Keratinocyte (primary cell): ENCODE data around the gene SLC29A1. TPM values are rescaled to one million over a fixed set of nuclear protein-coding genes. Genes with fewer than 3 reads are reported as not detected.

ENCODE experiments used
- DNase-seq: peaks from one replicate; pipeline ENCODE4 v3.0.0-alpha.2; 2011; ENCODE audit warnings: low read depth, missing footprints, low spot score
- FAIRE-seq: peaks from 2 replicates; lab custom pipeline; 2011; peaks lifted over from hg19 to GRCh38; lab: Jason Lieb, UNC
- H2AFZ ChIP-seq: 2 replicates; pipeline ENCODE4 v1.6.0; 2012; ENCODE audit warnings: low read length, control low read depth, inconsistent platforms; ENCODE audit not compliant: control insufficient read depth
- H3K27ac ChIP-seq: 2 replicates; pipeline ENCODE4 v1.5.1; 2011; ENCODE audit warnings: low read length; ENCODE audit not compliant: control insufficient read depth, insufficient read depth
- H3K27me3 ChIP-seq: 3 replicates; pipeline ENCODE4 v1.6.0; 2011; ENCODE audit warnings: low read length; ENCODE audit not compliant: control insufficient read depth, insufficient read depth; ENCODE audit errors: extremely low read depth
- H3K36me3 ChIP-seq, 2 experiments: 2 replicates in 1 of 2; 3 replicates in 1 of 2; pipeline ENCODE4 v1.5.1; 2011; ENCODE audit warnings: low read length in 2 of 2, mild to moderate bottlenecking in 1 of 2; ENCODE audit not compliant: control insufficient read depth in 2 of 2, insufficient read depth in 2 of 2; ENCODE audit errors: extremely low read depth in 1 of 2
- H3K4me1 ChIP-seq: 3 replicates; pipeline ENCODE4 v1.5.1; 2011; ENCODE audit warnings: low read length; ENCODE audit not compliant: control insufficient read depth, insufficient read depth; ENCODE audit errors: extremely low read depth
- H3K4me2 ChIP-seq: 3 replicates; pipeline ENCODE4 v1.6.0; 2011; ENCODE audit warnings: low read depth, low read length; ENCODE audit not compliant: control insufficient read depth, insufficient read depth; ENCODE audit errors: extremely low read depth
- H3K4me3 ChIP-seq, 3 experiments: fragments of 200-600 bp in 1 of 3; sonication (generic) in 1 of 3; 2 replicates in 2 of 3; 3 replicates in 1 of 3; pipeline ENCODE4 v1.5.1; 2011 to 2016; ENCODE audit warnings: low read length in 3 of 3, mild to moderate bottlenecking in 3 of 3, control low read depth in 2 of 3, inconsistent platforms in 1 of 3, low read depth in 1 of 3, mixed read lengths in 1 of 3, mixed run types in 1 of 3, moderate library complexity in 1 of 3; ENCODE audit not compliant: control insufficient read depth in 2 of 3, insufficient read depth in 2 of 3; ENCODE audit errors: extremely low read depth in 1 of 3
- H3K79me2 ChIP-seq: 2 replicates; pipeline ENCODE4 v1.6.0; 2012; ENCODE audit warnings: low read length; ENCODE audit not compliant: control insufficient read depth, insufficient read depth
- H3K9ac ChIP-seq: 3 replicates; pipeline ENCODE4 v1.6.0; 2011; ENCODE audit warnings: low read length; ENCODE audit not compliant: control insufficient read depth, insufficient read depth; ENCODE audit errors: extremely low read depth
- H3K9me1 ChIP-seq: 3 replicates; pipeline ENCODE4 v1.6.0; 2011; ENCODE audit warnings: low read length; ENCODE audit not compliant: control insufficient read depth, insufficient read depth; ENCODE audit errors: extremely low read depth
- H3K9me3 ChIP-seq: 2 replicates; pipeline ENCODE4 v1.5.1; 2012; ENCODE audit warnings: low read depth, low read length; ENCODE audit not compliant: control insufficient read depth
- H4K20me1 ChIP-seq: 3 replicates; pipeline ENCODE4 v1.6.0; 2011; ENCODE audit warnings: low read length; ENCODE audit not compliant: control insufficient read depth, insufficient read depth; ENCODE audit errors: extremely low read depth
- CTCF ChIP-seq, 3 experiments: IDR thresholded peaks in 1 of 3; conservative IDR thresholded peaks in 1 of 3; optimal IDR thresholded peaks in 1 of 3; 2 replicates in 2 of 3; 3 replicates in 1 of 3; pipeline versions ENCODE3 to v1.5.1; 2011; ENCODE audit warnings: low read length in 3 of 3, mild to moderate bottlenecking in 3 of 3, moderate library complexity in 2 of 3, control low read depth in 1 of 3, inconsistent platforms in 1 of 3; ENCODE audit not compliant: insufficient read depth in 2 of 3; ENCODE audit errors: extremely low read depth in 1 of 3
- EZH2 ChIP-seq: IDR thresholded peaks from one replicate; pipeline ENCODE4 v1.6.1; 2012; ENCODE audit warnings: inconsistent platforms, mild to moderate bottlenecking, low read length, moderate library complexity
- dilution Hi-C: fragments of 300-500 bp; cut with MboI; formaldehyde crosslinking; loops from one replicate; pipeline ENCODE4 v1.7.0; 2020; ENCODE audit warnings: low sequenced_read_pairs; ENCODE audit not compliant: extremely low pct_ligation_motif_present
- polyA plus RNA-seq, 5 experiments: library from polyadenylated mRNA; depleted of rRNA in 3 of 5; stranded (reverse) in 3 of 5; stranded (forward) in 1 of 5; unstranded in 1 of 5; fragments of >200 nt; gene quantifications; 1 replicate in 1 of 5; 2 replicates in 3 of 5; 3 replicates in 1 of 5; pipeline versions ENCODE4 v1.2.1 to v1.2.3, GENCODE V29; 2011 to 2012; ENCODE audit warnings: missing spikeins in 2 of 5, low read depth in 1 of 5, low replicate concordance in 1 of 5

SLC29A1 gene
- polyA plus RNA-seq, 1 donor (not counting 4 experiments of a cell fraction or from before 2014, with no cell fraction given) = 51.0 TPM

DNA sequence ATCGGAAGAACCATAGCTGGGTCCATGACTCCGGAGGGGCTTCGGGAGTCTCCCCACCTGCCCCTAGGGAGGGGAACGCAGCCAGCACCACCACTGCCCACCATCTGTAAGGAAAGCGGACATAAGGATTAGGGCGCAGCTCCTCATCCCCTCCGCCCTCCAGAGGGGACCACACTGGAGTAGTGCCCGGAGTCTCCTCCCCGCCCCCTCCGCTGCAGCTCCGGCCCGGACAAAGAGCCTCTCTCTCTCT, 33.3 kb downstream of the SLC29A1 start:
- dilution Hi-C loops = no loop called here
- FAIRE-seq = no peak

GRCh38 chr6:44257025-44257752, 33.8 kb downstream of the SLC29A1 start, which contains the start of gene SLC35B2:
Gene SLC35B2 (minus strand): TSS chr6:44257528. CDS start chr6:44257410, 118 bp downstream.
- Histone ChIP-seq H4K20me1 (peaks cover 41% of the 10 kb centered on the region), H3K36me3 (peaks cover 35 to 48% of the 10 kb centered on the region in 2 experiments), H3K4me1 (peaks cover 19% of the 10 kb centered on the region), H3K9me1 (peaks cover 2% of the 10 kb centered on the region), H3K27ac (peak within 1 kb of the TSS; percentile 73), H3K9ac (peak within 1 kb of the TSS; percentile 92), H3K27me3 (no peaks in the 10 kb centered on the region), H3K4me2 (peak within 1 kb of the TSS; percentile 98), H3K9me3 (no peaks in the 10 kb centered on the region), H3K79me2 (peaks cover 29% of the 10 kb centered on the region), H2AFZ (peak within 1 kb of the TSS; percentile 44), H3K4me3 (peak within 1 kb of the TSS; percentile 81 to 94 (median 90))
- no peak for FAIRE-seq
- DNase-seq = no peak
- TF ChIP-seq CTCF (optimal IDR thresholded peaks at IDR 0.05 in 1 of 3, IDR thresholded peaks at IDR 0.05 in 1 of 3, conservative IDR thresholded peaks at IDR 0.05 in 1 of 3; ENCODE audit: extremely low read depth in 1 of 3, insufficient read depth in 2 of 3, low read length in 3 of 3) = peak in 2 of 3 experiments; percentile 48 to 79
- no peak for TF ChIP-seq EZH2
- dilution Hi-C loops = no loop called here

More for the DNA sequence above, 33.3 kb downstream of the SLC29A1 start:
- Histone ChIP-seq H3K9me1 (peaks cover 2% of the 10 kb centered on the region), H3K9me3 (no peaks in the 10 kb centered on the region), H3K79me2 (peaks cover 32% of the 10 kb centered on the region), H3K27me3 (no peaks in the 10 kb centered on the region), H4K20me1 (peaks cover 46% of the 10 kb centered on the region), H2AFZ (peak overlapping the region; percentile 3), H3K9ac (peak overlapping the region; percentile 92), H3K36me3 (peaks cover 40 to 51% of the 10 kb centered on the region in 2 experiments), H3K4me3 (peak overlapping the region; percentile 81 to 94 (median 90)), H3K27ac (peak overlapping the region; percentile 73), H3K4me2 (peak overlapping the region; percentile 98), H3K4me1 (peaks cover 18% of the 10 kb centered on the region)
- TF ChIP-seq CTCF (optimal IDR thresholded peaks at IDR 0.05 in 1 of 3, IDR thresholded peaks at IDR 0.05 in 1 of 3, conservative IDR thresholded peaks at IDR 0.05 in 1 of 3; ENCODE audit: extremely low read depth in 1 of 3, insufficient read depth in 2 of 3, low read length in 3 of 3) (no peak), EZH2 (no peak)
- DNase-seq = no peak
